Dendritic cell treated with granulocyte-macrophage colony-stimulating factor and Interleukin-4, amounts not matched to agents 40 ng/mL and 50 ng/mL, for 4 days (primary cell): ENCODE measurements around the gene DYNC1LI1.
"Not testable (repeated sequence)": the region's sequence is repeated elsewhere in the genome, so short reads cannot be mapped to it uniquely, and the experiment has no call there.

Experiments used
- H3K27ac Mint-ChIP-seq: one replicate; pipeline ENCODE4 v1.8.0; 2022; ENCODE audit warnings: mild to moderate bottlenecking, mixed read lengths
- H3K27me3 Mint-ChIP-seq: one replicate; pipeline ENCODE4 v1.8.0; 2022; ENCODE audit warnings: mild to moderate bottlenecking, mixed read lengths
- H3K36me3 Mint-ChIP-seq: one replicate; pipeline ENCODE4 v1.8.0; 2022; ENCODE audit warnings: low read depth, mixed read lengths
- H3K4me1 Mint-ChIP-seq: one replicate; pipeline ENCODE4 v1.8.0; 2022; ENCODE audit warnings: low read depth, mixed read lengths
- H3K4me3 Mint-ChIP-seq: one replicate; pipeline ENCODE4 v1.8.0; 2022; ENCODE audit warnings: mild to moderate bottlenecking, moderate library complexity, mixed read lengths
- H3K9me3 Mint-ChIP-seq: one replicate; pipeline ENCODE4 v1.8.0; 2022; ENCODE audit warnings: mixed read lengths
- intact Hi-C: fragments of 100-400 bp; cut with micrococcal nuclease; formaldehyde crosslinking; loops from one replicate; pipeline ENCODE4 v1.15.0; 2022

Gene DYNC1LI1

DNA sequence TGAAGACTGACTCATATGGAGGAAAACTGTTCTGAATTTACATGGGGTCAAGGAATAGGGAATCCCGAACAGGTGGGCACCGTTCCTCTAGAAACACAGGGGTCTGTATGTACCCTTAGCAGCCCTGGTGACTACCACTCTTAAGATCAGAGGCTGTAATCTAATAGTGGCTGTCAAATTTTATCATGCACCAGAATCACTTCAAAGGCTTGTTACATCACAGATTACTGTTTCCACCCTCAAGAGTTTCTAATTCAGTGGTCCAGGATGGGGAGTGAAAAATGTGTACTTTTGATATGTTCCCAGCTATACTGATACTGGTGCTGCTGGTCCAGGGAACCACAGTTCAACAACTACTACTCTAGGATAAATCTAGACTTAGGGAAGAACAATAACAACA is 27.9 kb downstream of the DYNC1LI1 start:
- no peaks in the 10 kb centered on the region for H3K9me3 Mint-ChIP-seq
- H3K4me1 Mint-ChIP-seq: peaks cover 11% of the 10 kb centered on the region
- H3K36me3 Mint-ChIP-seq: peaks cover 60% of the 10 kb centered on the region
- intact Hi-C loops: no loop called here
- H3K27ac Mint-ChIP-seq: no peak overlapping the region
- no peaks in the 10 kb centered on the region for H3K27me3 Mint-ChIP-seq
- H3K4me3 Mint-ChIP-seq: no peak overlapping the region

DNA sequence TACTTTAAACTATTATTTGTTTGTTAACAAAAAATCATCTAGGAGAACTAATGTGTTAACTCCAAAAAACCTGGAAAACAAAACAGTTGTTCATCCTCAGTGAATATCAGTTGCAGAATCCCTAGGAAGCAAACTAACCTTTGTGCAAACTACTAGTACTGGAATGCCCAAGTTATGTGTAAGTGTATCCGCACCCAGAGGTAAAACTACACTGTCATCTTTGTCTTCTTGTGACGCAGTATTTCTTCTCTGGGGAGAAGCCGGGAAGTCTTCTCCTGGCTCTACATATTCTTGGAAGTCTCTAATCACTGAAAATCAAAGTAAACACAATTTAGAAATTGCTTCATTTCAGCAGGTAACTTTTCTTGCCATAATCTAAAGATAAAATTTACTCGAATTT is 29.8 kb downstream of the DYNC1LI1 start:
- peaks cover 59% of the 10 kb centered on the region for H3K36me3 Mint-ChIP-seq
- H3K27me3 Mint-ChIP-seq: no peaks in the 10 kb centered on the region
- H3K4me1 Mint-ChIP-seq: peaks cover 5% of the 10 kb centered on the region
- no peak overlapping the region for H3K27ac Mint-ChIP-seq
- no peak overlapping the region for H3K4me3 Mint-ChIP-seq
- H3K9me3 Mint-ChIP-seq: no peaks in the 10 kb centered on the region
- intact Hi-C loops: no loop called here

DNA sequence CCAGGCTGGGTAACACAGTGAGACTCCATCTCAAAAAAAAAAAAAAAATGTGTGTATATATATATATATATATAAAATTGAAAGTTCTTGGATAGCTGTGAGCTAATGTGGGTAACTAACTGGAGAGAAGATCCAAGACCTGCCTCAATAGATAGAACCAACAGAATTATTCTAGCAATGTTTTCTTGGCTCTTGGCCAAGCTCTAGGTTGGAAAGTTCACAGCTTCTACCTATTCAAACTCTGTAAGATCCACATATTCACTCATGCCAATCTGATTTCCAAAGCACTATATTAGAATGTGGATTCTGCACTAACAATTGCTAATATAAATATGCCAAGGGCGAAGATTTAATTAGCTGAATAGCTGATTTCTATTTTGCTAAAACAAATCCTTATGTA is 38.2 kb downstream of the DYNC1LI1 start:
- intact Hi-C loops: no loop called here
- Mint-ChIP-seq H3K4me3 (no peak overlapping the region), H3K27ac (no peak overlapping the region), H3K4me1 (peaks cover 7% of the 10 kb centered on the region), H3K36me3 (peaks cover 66% of the 10 kb centered on the region), H3K27me3 (no peaks in the 10 kb centered on the region), H3K9me3 (no peaks in the 10 kb centered on the region)

DNA sequence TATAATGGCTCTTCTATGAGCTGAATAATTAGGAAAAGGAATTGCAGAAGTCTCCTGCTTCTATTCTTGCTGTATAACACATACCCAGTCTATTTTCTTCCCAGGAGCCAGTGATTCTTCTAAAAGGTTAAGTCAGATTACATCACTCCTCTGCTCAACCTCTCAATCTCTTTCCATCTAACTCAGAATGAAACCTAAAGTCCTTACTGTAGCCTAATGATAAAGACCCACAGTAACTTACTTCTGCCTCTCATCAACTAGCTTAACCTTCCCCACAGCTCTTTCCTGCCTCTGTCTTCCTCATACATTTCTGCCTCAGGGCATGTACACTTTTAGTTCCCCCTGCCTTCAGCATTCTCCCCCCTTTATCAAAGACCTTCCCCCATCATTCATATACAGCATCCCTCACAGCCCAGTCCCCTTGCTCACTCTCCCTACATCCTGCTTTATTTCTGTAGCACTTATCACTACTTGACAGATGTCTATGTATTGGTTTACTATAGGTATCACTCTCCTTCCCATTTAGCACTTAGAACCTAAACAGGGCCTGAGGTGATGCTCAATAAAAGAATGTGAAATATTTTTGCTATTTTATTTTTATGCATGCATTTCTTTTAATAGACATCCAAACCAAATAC is 39.5 kb downstream of the DYNC1LI1 start:
- peaks cover 7% of the 10 kb centered on the region for H3K4me1 Mint-ChIP-seq
- no peaks in the 10 kb centered on the region for H3K27me3 Mint-ChIP-seq
- peak overlapping the region; percentile 21 for H3K27ac Mint-ChIP-seq
- intact Hi-C loops: no loop called here
- H3K9me3 Mint-ChIP-seq: no peaks in the 10 kb centered on the region
- H3K4me3 Mint-ChIP-seq: no peak overlapping the region
- H3K36me3 Mint-ChIP-seq: peaks cover 71% of the 10 kb centered on the region

DNA sequence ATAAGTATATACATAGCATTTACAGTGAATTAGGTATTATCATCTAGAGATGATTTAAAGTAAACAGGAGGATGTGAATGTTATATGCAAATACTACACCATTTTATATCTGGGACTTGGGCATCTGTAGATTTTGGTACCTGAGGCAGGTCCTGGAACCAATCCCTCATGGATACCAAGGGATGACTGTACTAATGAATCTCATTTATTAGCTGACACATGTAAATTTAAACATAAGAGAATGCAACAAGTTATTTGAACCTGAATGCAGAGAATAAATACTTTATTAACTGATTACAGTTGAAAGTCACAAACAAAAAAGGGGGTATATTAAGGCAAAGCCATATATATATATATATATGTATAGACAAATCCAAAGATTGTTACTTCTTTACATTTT is 44.9 kb downstream of the DYNC1LI1 start:
- Mint-ChIP-seq H3K27ac (no peak overlapping the region), H3K27me3 (no peaks in the 10 kb centered on the region), H3K9me3 (no peaks in the 10 kb centered on the region), H3K36me3 (peaks cover 79% of the 10 kb centered on the region), H3K4me1 (no peaks in the 10 kb centered on the region), H3K4me3 (no peak overlapping the region)
- intact Hi-C loops: no loop called here

DNA sequence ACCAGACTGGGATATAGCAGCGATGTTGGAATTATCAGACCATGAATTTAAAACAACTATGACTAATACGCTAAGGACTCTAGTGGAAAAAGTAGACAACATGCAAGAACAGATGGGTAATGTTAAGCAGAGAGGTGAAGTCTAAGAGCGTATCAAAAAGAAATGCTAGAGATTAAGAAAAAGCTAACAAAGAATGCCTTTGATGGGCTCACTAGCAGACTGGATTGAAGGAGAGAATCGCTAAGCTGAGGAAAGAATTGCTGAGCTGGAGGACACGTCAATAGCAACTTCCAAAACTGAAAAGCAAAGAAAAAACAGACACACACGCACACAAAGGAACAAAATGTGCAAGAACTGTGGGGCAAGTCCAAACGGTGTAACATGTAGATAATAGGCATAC is 48.0 kb downstream of the DYNC1LI1 start:
- Mint-ChIP-seq H3K4me3 (no peak overlapping the region), H3K36me3 (peaks cover 82% of the 10 kb centered on the region), H3K27ac (no peak overlapping the region)

DNA sequence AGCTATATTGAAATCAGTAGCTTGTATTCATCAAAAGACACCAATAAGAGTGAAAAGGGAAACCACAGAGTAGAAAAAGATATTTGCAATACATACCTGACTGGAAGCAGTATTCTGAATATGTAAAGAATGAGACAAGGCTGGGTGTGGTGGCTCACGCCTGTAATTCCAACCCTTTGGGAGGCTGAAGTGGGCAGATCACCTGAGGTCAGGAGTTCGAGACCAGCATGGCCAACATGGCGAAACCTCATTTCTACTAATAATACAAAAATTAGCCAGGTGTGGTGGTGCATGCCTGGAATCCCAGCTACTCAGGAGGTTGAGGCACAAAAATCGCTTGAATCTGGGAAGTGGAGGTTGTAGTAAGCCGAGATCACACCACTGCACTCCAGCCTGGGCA is 51.7 kb downstream of the DYNC1LI1 start:
- Mint-ChIP-seq H3K36me3 (peaks cover 58% of the 10 kb centered on the region), H3K4me1 (peaks cover 27% of the 10 kb centered on the region), H3K27ac (peak overlapping the region; percentile 42)
- H3K4me3 Mint-ChIP-seq, intact Hi-C loops, H3K27me3 Mint-ChIP-seq, H3K9me3 Mint-ChIP-seq: not testable (repeated sequence)

More for the DNA sequence above, 48.0 kb downstream of the DYNC1LI1 start:
- intact Hi-C loops: no loop called here
- Mint-ChIP-seq H3K27me3 (no peaks in the 10 kb centered on the region), H3K9me3 (no peaks in the 10 kb centered on the region), H3K4me1 (peaks cover 8% of the 10 kb centered on the region)

DNA sequence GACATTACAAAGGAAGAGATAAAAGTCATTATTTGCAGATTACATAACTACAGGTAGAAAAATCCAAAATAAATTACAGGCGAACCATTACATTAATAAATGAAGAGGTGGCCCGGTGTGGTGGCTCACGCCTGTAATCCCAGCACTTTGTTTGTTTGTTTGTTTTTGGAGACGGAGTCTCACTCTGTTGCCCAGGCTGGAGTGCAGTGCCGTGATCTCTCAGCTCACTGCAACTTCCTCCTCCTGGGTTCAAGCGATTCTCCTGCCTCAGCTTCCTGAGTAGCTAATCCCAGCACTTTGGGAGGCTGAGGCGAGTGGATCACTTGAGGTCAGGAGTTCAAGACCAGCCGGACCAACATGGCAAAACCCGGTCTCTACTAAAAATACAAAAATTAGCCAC is 53.9 kb downstream of the DYNC1LI1 start:
- Mint-ChIP-seq H3K4me1 (peaks cover 29% of the 10 kb centered on the region), H3K36me3 (peaks cover 37% of the 10 kb centered on the region), H3K4me3 (peak overlapping the region; percentile 46), H3K27ac (peak overlapping the region; percentile 93)
- H3K27me3 Mint-ChIP-seq, H3K9me3 Mint-ChIP-seq: not testable (repeated sequence)
- intact Hi-C loops: loop anchor here (2.0 kb wide), 1 partner anchor 54 kb away; the partner anchor contains the start of gene DYNC1LI1

DNA sequence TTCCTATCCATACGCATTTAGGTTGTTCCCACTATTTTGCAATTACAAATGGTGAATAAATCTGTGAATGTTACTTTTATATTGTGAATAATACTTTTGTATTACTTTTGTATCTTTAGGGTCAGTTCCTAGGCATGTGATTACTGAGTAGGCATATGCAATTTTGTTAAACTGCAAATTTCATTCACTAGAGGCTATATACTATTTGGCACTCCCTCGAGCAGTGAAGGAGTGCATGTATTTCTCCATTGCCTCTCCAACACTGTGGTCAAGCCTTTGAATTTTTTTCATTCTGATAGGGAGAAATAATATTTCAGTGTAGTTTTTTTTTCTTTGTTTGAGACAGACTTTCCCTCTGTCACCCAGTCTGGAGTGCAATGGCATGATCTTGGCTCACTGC is 59.7 kb downstream of the DYNC1LI1 start:
- H3K36me3 Mint-ChIP-seq: peaks cover 6% of the 10 kb centered on the region

DNA sequence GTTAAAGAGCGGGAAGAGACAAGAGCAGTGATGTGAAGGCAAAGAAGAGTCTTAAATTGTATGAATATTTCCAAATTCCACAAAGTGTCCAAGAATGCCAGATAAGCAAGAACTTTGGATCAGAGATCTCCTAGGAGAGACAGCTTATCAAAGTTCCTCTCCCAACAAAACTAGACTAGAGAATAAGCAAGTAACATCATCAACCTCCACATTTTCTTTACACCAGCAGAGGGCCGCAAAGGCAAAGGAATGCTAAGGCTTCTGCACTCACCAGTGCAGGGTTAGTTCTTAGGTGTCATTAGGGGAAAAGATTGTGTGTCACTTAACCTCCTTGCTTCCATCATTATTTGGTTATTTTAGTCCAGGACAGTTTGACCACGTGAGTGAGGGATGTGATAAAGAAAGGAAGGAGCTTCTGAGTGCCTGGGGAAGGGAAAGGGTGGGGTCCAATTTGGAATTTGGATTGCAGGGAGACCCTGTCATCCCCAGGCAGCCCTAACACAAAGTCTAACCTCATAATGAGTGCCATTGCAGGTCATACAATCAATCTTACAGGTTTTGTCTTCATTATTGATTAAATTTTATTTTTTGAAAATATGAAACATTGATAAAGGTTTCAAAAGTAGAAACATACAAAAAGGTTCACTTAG is 60.5 kb downstream of the DYNC1LI1 start:
- Mint-ChIP-seq H3K4me1 (peaks cover 19% of the 10 kb centered on the region), H3K9me3 (no peaks in the 10 kb centered on the region), H3K27me3 (no peaks in the 10 kb centered on the region), H3K36me3 (peaks cover 4% of the 10 kb centered on the region), H3K4me3 (no peak overlapping the region), H3K27ac (no peak overlapping the region)
- intact Hi-C loops: loop anchor here (1.0 to 5.0 kb wide), 2 partner anchors 154 to 172 kb away; no protein-coding TSS in a partner anchor

More for the DNA sequence above, 59.7 kb downstream of the DYNC1LI1 start:
- H3K27me3 Mint-ChIP-seq: no peaks in the 10 kb centered on the region
- H3K9me3 Mint-ChIP-seq: no peaks in the 10 kb centered on the region
- H3K27ac Mint-ChIP-seq: no peak overlapping the region
- intact Hi-C loops: loop anchor here (5.0 kb wide), 1 partner anchor 171 kb away; no protein-coding TSS in a partner anchor
- H3K4me1 Mint-ChIP-seq: peaks cover 21% of the 10 kb centered on the region
- no peak overlapping the region for H3K4me3 Mint-ChIP-seq

DNA sequence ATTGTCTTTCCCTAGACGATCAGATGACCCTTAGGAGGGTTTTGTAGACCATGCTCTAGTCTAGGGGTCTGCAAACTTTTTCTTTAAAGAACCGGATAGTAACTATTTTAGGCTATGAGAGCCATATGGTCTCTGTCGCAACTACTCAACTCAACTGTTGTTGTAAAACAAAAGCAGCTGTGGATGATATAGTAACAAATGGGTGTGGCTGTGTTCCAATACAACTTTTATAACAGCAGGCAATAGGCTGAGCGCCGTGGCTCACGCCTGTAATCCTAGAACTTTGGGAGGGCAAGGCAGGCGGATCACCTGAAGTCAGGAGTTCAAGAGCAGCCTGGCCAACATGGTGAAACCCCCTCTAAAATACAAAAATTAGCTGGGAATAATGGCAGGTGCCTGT is 61.9 kb downstream of the DYNC1LI1 start:
- Mint-ChIP-seq H3K36me3 (no peaks in the 10 kb centered on the region), H3K27me3 (no peaks in the 10 kb centered on the region)
- intact Hi-C loops: no loop called here

DNA sequence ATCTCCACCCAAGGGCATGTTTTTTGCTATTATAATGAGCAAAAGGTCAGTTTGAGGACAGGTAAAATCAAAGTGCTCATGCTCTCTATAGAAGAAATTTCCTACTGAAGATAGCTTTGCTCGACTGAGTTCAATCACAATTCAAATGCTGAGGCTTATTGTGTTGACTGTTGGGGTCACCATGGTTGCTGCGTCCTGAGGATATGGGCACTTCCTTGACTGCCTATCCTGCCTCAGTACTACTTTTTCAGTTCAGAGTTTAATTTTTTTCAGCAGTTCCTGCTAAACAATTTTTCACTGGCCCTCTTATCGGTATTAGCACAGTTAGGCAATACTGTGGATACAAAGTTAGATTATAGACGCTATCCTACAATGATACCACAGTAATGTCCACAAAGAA is 64.2 kb downstream of the DYNC1LI1 start:
- H3K9me3 Mint-ChIP-seq: no peaks in the 10 kb centered on the region
- H3K4me1 Mint-ChIP-seq: peaks cover 25% of the 10 kb centered on the region
- no peak overlapping the region for H3K27ac Mint-ChIP-seq
- H3K4me3 Mint-ChIP-seq: no peak overlapping the region
- peaks cover 14% of the 10 kb centered on the region for H3K36me3 Mint-ChIP-seq
- intact Hi-C loops: no loop called here
- no peaks in the 10 kb centered on the region for H3K27me3 Mint-ChIP-seq

More for the DNA sequence above, 61.9 kb downstream of the DYNC1LI1 start:
- Mint-ChIP-seq H3K4me1 (peaks cover 14% of the 10 kb centered on the region), H3K27ac (no peak overlapping the region), H3K9me3 (no peaks in the 10 kb centered on the region), H3K4me3 (no peak overlapping the region)

DNA sequence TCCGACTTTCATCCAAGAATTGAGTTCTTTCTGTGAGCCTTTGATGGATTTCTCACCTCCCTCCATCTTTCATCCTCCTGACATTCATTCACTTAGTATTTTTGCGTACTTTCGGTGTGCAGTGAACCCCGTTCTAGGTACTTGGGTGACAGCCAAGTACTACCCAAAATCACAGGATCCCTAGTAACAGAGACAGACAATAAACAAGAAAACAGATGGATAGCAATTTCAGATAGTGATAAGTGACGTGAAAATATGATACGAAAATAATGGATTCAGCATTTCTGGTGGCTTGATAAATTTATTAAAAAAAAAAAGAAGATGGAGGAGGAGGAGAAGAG is 67.7 kb downstream of the DYNC1LI1 start:
- Mint-ChIP-seq H3K4me3 (peak overlapping the region; percentile 98), H3K9me3 (no peaks in the 10 kb centered on the region), H3K27ac (peak overlapping the region; percentile 99), H3K36me3 (peaks cover 35% of the 10 kb centered on the region), H3K4me1 (peaks cover 35% of the 10 kb centered on the region), H3K27me3 (no peaks in the 10 kb centered on the region)
- intact Hi-C loops: loop anchor here (5.0 kb wide), 1 partner anchor 36 kb away; no protein-coding TSS in a partner anchor

DNA sequence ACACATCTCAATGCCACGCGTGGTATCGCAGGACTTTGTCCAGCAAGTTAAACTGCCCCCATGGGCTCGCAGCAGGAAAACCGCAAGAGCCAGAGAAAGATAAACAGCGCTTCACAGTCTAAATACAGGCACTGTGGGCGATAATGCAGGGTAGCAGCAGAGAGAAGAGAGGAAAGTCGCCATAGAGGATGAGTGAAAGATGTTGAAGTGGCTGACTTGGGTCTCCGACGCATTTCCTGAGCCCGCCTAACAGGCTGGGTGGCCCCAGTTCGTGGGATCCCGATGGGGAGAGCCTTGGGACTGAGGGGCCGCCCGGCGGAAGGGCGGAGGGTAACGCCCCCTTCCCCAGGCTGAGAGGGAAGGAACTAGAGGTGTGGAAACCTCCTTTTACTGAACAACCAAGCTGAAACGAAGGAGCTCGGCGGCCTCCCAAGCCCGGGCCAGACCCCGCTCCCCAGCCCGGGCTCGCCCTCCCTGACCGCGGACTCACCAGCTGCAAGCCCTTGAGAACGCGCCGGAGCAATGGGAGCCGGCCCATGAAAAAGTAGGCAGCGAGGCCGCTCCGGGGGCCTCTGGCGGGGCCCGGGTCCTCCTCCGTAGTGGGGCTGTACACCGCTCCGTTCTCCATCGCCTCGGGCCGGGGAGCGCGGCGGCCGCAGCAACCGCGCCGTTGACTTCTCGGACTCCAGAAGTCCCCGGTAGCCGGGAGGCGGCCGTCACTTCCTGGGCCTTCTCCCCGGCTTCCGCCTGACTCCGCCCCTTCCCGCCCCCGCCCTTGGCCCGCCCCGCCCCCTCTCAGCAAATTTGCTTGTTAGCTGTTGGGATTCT is 68.3 kb downstream of the DYNC1LI1 start, which contains the start of gene CMTM6:
Gene CMTM6, minus strand, starts transcription at position 735 of the 828 bp plus-strand sequence. Its CDS starts 107 bp downstream, at position 628.
- H3K27me3 Mint-ChIP-seq: no peaks in the 10 kb centered on the region
- peak within 1 kb of the TSS; percentile 99 for H3K27ac Mint-ChIP-seq
- H3K36me3 Mint-ChIP-seq: peaks cover 41% of the 10 kb centered on the region
- intact Hi-C loops: loop anchor here (5.0 kb wide), 1 partner anchor 35 kb away; no protein-coding TSS in a partner anchor
- H3K4me3 Mint-ChIP-seq: peak within 1 kb of the TSS; percentile 98
- peaks cover 40% of the 10 kb centered on the region for H3K4me1 Mint-ChIP-seq
- H3K9me3 Mint-ChIP-seq: no peaks in the 10 kb centered on the region
